Measurements from ENCODE around the gene DYNC1I2.

Gene DYNC1I2

GRCh38 chr2:171728989-171729951 is 42.0 kb downstream of the DYNC1I2 start:
- H3K4me3 ChIP-seq (ENCODE audit: control insufficient read depth, low read depth, low read length) = no peak overlapping the region
- no peak for TF ChIP-seq CTCF (conservative IDR thresholded peaks at IDR 0.05; ENCODE audit: control insufficient read depth, insufficient read depth, low read depth, low read length)
- DNase-seq (ENCODE audit: low read depth) = no peak

- H3K4me3 ChIP-seq (ENCODE audit: control insufficient read depth, low read depth, low read length) = no peak overlapping the region
- no peak for TF ChIP-seq CTCF (conservative IDR thresholded peaks at IDR 0.05; ENCODE audit: control insufficient read depth, insufficient read depth, low read depth, low read length)
- no peak for DNase-seq (ENCODE audit: low read depth)
Observed at GRCh38 chr2:171729952-171730317, 42.7 kb downstream of the DYNC1I2 start.

- TF ChIP-seq CTCF (conservative IDR thresholded peaks at IDR 0.05; ENCODE audit: control insufficient read depth, insufficient read depth, low read depth, low read length) = no peak
- DNase-seq (ENCODE audit: low read depth) = no peak
- no peak overlapping the region for H3K4me3 ChIP-seq (ENCODE audit: control insufficient read depth, low read depth, low read length)
Observed at GRCh38 chr2:171735991-171736710, 48.9 kb downstream of the DYNC1I2 start.

GRCh38 chr2:171741189-171741588 is 53.9 kb downstream of the DYNC1I2 start:
- no peak overlapping the region for H3K4me3 ChIP-seq (ENCODE audit: control insufficient read depth, low read depth, low read length)
- TF ChIP-seq CTCF (conservative IDR thresholded peaks at IDR 0.05; ENCODE audit: control insufficient read depth, insufficient read depth, low read depth, low read length) = no peak
- peak; percentile 42 for DNase-seq (ENCODE audit: low read depth)

- no peak for TF ChIP-seq CTCF (conservative IDR thresholded peaks at IDR 0.05; ENCODE audit: control insufficient read depth, insufficient read depth, low read depth, low read length)
- no peak for DNase-seq (ENCODE audit: low read depth)
- no peak overlapping the region for H3K4me3 ChIP-seq (ENCODE audit: control insufficient read depth, low read depth, low read length)
Observed at GRCh38 chr2:171742760-171743159, 55.5 kb downstream of the DYNC1I2 start.

- H3K4me3 ChIP-seq (ENCODE audit: control insufficient read depth, low read depth, low read length) = no peak overlapping the region
- DNase-seq (ENCODE audit: low read depth) = no peak
- no peak for TF ChIP-seq CTCF (conservative IDR thresholded peaks at IDR 0.05; ENCODE audit: control insufficient read depth, insufficient read depth, low read depth, low read length)
Observed at GRCh38 chr2:171745141-171745540, 57.9 kb downstream of the DYNC1I2 start.

All from fibroblast of mammary gland (primary cell).